ENCODE data around the gene TREX2. TPM values are rescaled to one million over a fixed set of nuclear protein-coding genes. Genes with fewer than 3 reads are reported as not detected.

TREX2 gene
- total RNA-seq, 1 experiment from 2014 or later, result 0.61 TPM

- ChIA-PET POLR2A (interaction anchor here (1.0 kb wide), 1 partner anchor 21 kb away, joined by 6 read pairs; no protein-coding TSS in a partner anchor), CTCF (interaction anchor here (0.6 to 2.0 kb wide), 10 partner anchors 9 to 1649 kb away, joined by 3 to 16 read pairs (median 4); partner anchors contain the start of gene BGN)
- Histone ChIP-seq H3K9me3 (no peaks in the 10 kb centered on the region), H3K4me3 (ENCODE audit: low read depth, low read length) (peak overlapping the region; percentile 54), H3K36me3 (ENCODE audit: control insufficient read depth, insufficient read depth, low read length) (no peaks in the 10 kb centered on the region), H3K27me3 (replicated peaks; ENCODE audit: control insufficient read depth, insufficient read depth, low read length) (no peaks in the 10 kb centered on the region), H3K4me1 (peaks cover 14% of the 10 kb centered on the region)
- no peak for TF ChIP-seq CTCF (IDR thresholded peaks at IDR 0.05; ENCODE audit: insufficient read depth in 1 of 2, low read depth in 1 of 2, low read length in 1 of 2, severe bottlenecking in 1 of 2, unreplicated experiment in 1 of 2)
- BruUV-seq (replicated peaks), result TSS peak; percentile 53
- Mint-ChIP-seq H3K36me3 (ENCODE audit: insufficient read depth, unreplicated experiment) (peaks cover 5% of the 10 kb centered on the region), H3K27me3 (ENCODE audit: insufficient read depth, unreplicated experiment) (no peaks in the 10 kb centered on the region), H3K4me3 (ENCODE audit: unreplicated experiment) (peak overlapping the region; percentile 75), H3K9me3 (ENCODE audit: unreplicated experiment) (no peaks in the 10 kb centered on the region), H3K27ac (ENCODE audit: unreplicated experiment) (no peak overlapping the region), H3K4me1 (ENCODE audit: low read depth, unreplicated experiment) (no peaks in the 10 kb centered on the region)
- intact Hi-C loops (cut with micrococcal nuclease; ENCODE audit: unreplicated experiment), result loop anchor here (1.0 to 5.0 kb wide), 5 partner anchors 25 to 529 kb away; no protein-coding TSS in a partner anchor
- peak in 1 of 2 experiments; percentile 36 for DNase-seq
Measured at GRCh38 chrX:153469811-153470410, 24.1 kb upstream of the TREX2 start.

- H3K4me3 ChIP-seq (ENCODE audit: low read depth, low read length), result no peak overlapping the region
- ChIA-PET CTCF (no interaction called here), POLR2A (no interaction called here)
- no peaks in the 10 kb centered on the region for H3K9me3 ChIP-seq
- Mint-ChIP-seq H3K4me3 (ENCODE audit: unreplicated experiment) (peak overlapping the region; percentile 15), H3K9me3 (ENCODE audit: unreplicated experiment) (no peaks in the 10 kb centered on the region), H3K27me3 (ENCODE audit: insufficient read depth, unreplicated experiment) (no peaks in the 10 kb centered on the region), H3K4me1 (ENCODE audit: low read depth, unreplicated experiment) (no peaks in the 10 kb centered on the region), H3K27ac (ENCODE audit: unreplicated experiment) (no peak overlapping the region), H3K36me3 (ENCODE audit: insufficient read depth, unreplicated experiment) (peaks cover 5% of the 10 kb centered on the region)
- H3K4me1 ChIP-seq, result peaks cover 6% of the 10 kb centered on the region; the same call in 1 of the 2 replicates
- H3K36me3 ChIP-seq (ENCODE audit: control insufficient read depth, insufficient read depth, low read length), result no peaks in the 10 kb centered on the region
- DNase-seq, result no peak
- BruUV-seq (replicated peaks), result no TSS peak
- intact Hi-C loops (cut with micrococcal nuclease; ENCODE audit: unreplicated experiment), result no loop called here
- no peaks in the 10 kb centered on the region for H3K27me3 ChIP-seq (replicated peaks; ENCODE audit: control insufficient read depth, insufficient read depth, low read length)
- no peak for TF ChIP-seq CTCF (IDR thresholded peaks at IDR 0.05; ENCODE audit: insufficient read depth in 1 of 2, low read depth in 1 of 2, low read length in 1 of 2, severe bottlenecking in 1 of 2, unreplicated experiment in 1 of 2)
Measured at GRCh38 chrX:153468008-153468580, 22.2 kb upstream of the TREX2 start.

- Histone ChIP-seq H3K27me3 (replicated peaks; ENCODE audit: control insufficient read depth, insufficient read depth, low read length) (no peaks in the 10 kb centered on the region), H3K9me3 (no peaks in the 10 kb centered on the region), H3K4me3 (ENCODE audit: low read depth, low read length) (no peak overlapping the region), H3K4me1 (no peaks in the 10 kb centered on the region; the same call in 1 of the 2 replicates), H3K36me3 (ENCODE audit: control insufficient read depth, insufficient read depth, low read length) (no peaks in the 10 kb centered on the region)
- Mint-ChIP-seq H3K27me3 (ENCODE audit: insufficient read depth, unreplicated experiment) (no peaks in the 10 kb centered on the region), H3K9me3 (ENCODE audit: unreplicated experiment) (no peaks in the 10 kb centered on the region), H3K27ac (ENCODE audit: unreplicated experiment) (no peak overlapping the region), H3K36me3 (ENCODE audit: insufficient read depth, unreplicated experiment) (peaks cover 18% of the 10 kb centered on the region), H3K4me3 (ENCODE audit: unreplicated experiment) (no peak overlapping the region), H3K4me1 (ENCODE audit: low read depth, unreplicated experiment) (no peaks in the 10 kb centered on the region)
- intact Hi-C loops (cut with micrococcal nuclease; ENCODE audit: unreplicated experiment), result no loop called here
- no TSS peak for BruUV-seq (replicated peaks)
- no peak for DNase-seq
- ChIA-PET CTCF (no interaction called here), POLR2A (no interaction called here)
- TF ChIP-seq CTCF (IDR thresholded peaks at IDR 0.05; ENCODE audit: insufficient read depth in 1 of 2, low read depth in 1 of 2, low read length in 1 of 2, severe bottlenecking in 1 of 2, unreplicated experiment in 1 of 2), result no peak
Measured at GRCh38 chrX:153465691-153466380, 20.0 kb upstream of the TREX2 start.

All from Caco-2 (cell line).